GM23338 (cell line): Measurements from ENCODE around the gene ARHGAP10. TPM values are rescaled to one million over a fixed set of nuclear protein-coding genes. Genes with fewer than 3 reads are reported as not detected.

ENCODE experiments used
- ATAC-seq: fragments of 200-7000 bp; cut with Tn5 transposase; 3 replicates; pipeline ENCODE4 v1.9.1; 2020
- DNase-seq: peaks from one replicate; pipeline ENCODE4 v3.0.0-alpha.2; 2015; ENCODE audit warnings: low spot score
- H2AFZ ChIP-seq: fragments of 200-600 bp; sonication (generic); 2 replicates; pipeline ENCODE4 v1.8.0; 2016; ENCODE audit warnings: antibody characterized with exemption, mild to moderate bottlenecking, moderate library complexity
- H3F3A ChIP-seq: fragments of 200-600 bp; sonication (generic); replicated peaks from 2 replicates; pipeline ENCODE4 v1.8.0; 2017; ENCODE audit warnings: antibody characterized with exemption, mixed run types, low read depth
- H3K27ac ChIP-seq: fragments of 200-600 bp; sonication (generic); 2 replicates; pipeline ENCODE4 v1.6.1; 2016; ENCODE audit warnings: low read depth
- H3K27me3 ChIP-seq: fragments of 200-600 bp; sonication (generic); 2 replicates; pipeline ENCODE4 v1.8.0; 2016; ENCODE audit warnings: mild to moderate bottlenecking, mixed run types, moderate library complexity; ENCODE audit not compliant: insufficient read depth
- H3K36me3 ChIP-seq: fragments of 200-600 bp; sonication (generic); 2 replicates; pipeline ENCODE4 v1.8.0; 2016; ENCODE audit warnings: mild to moderate bottlenecking; ENCODE audit not compliant: insufficient read depth
- H3K4me1 ChIP-seq: fragments of 200-600 bp; sonication (generic); 2 replicates; pipeline ENCODE4 v1.8.0; 2016; ENCODE audit warnings: mild to moderate bottlenecking, moderate library complexity; ENCODE audit not compliant: insufficient read depth
- H3K4me2 ChIP-seq: fragments of 200-600 bp; sonication (generic); 2 replicates; pipeline ENCODE4 v1.7.1; 2017; ENCODE audit warnings: mixed run types
- H3K4me3 ChIP-seq: fragments of 200-600 bp; sonication (generic); 2 replicates; pipeline ENCODE4 v1.6.1; 2016; ENCODE audit warnings: mixed run types
- H3K79me2 ChIP-seq: fragments of 200-600 bp; sonication (generic); replicated peaks from 2 replicates; pipeline ENCODE4 v1.8.0; 2017; ENCODE audit warnings: mild to moderate bottlenecking; ENCODE audit not compliant: insufficient read depth
- H3K9me2 ChIP-seq: fragments of 200-600 bp; sonication (generic); 2 replicates; pipeline ENCODE4 v1.8.0; 2017; ENCODE audit not compliant: insufficient read depth
- H4K20me1 ChIP-seq: fragments of 200-600 bp; sonication (generic); replicated peaks from 2 replicates; pipeline ENCODE4 v1.8.0; 2017; ENCODE audit warnings: mild to moderate bottlenecking; ENCODE audit not compliant: insufficient read depth
- H3K27ac Mint-ChIP-seq: 2 replicates; pipeline ENCODE4 v1.8.0; 2020; ENCODE audit warnings: inconsistent platforms, mild to moderate bottlenecking, moderate library complexity, mixed read lengths
- H3K27me3 Mint-ChIP-seq: 3 replicates; pipeline ENCODE4 v1.8.0; 2022; ENCODE audit warnings: low read depth, mild to moderate bottlenecking, moderate library complexity, mixed read lengths, inconsistent platforms; ENCODE audit not compliant: insufficient read depth, poor library complexity
- H3K36me3 Mint-ChIP-seq: 3 replicates; pipeline ENCODE4 v1.8.0; 2021; ENCODE audit warnings: low read depth, mild to moderate bottlenecking, inconsistent platforms, moderate library complexity, mixed read lengths
- H3K4me1 Mint-ChIP-seq: 3 replicates; pipeline ENCODE4 v1.8.0; 2020; ENCODE audit warnings: mild to moderate bottlenecking, inconsistent platforms, mixed read lengths
- H3K4me3 Mint-ChIP-seq: 3 replicates; pipeline ENCODE4 v1.8.0; 2021; ENCODE audit warnings: moderate library complexity, mild to moderate bottlenecking, inconsistent platforms, mixed read lengths
- H3K9me3 Mint-ChIP-seq: 3 replicates; pipeline ENCODE4 v1.8.0; 2020; ENCODE audit warnings: moderate library complexity, mild to moderate bottlenecking, inconsistent platforms, mixed read lengths
- CREB1 ChIP-seq: fragments of 250-450 bp; sonication (Bioruptor Pico); IDR thresholded peaks from 2 replicates; pipeline ENCODE4 v1.5.0; 2020; ENCODE audit warnings: low read depth, mild to moderate bottlenecking, moderate library complexity
- EZH2phosphoT487 ChIP-seq: fragments of 200-600 bp; sonication (generic); IDR thresholded peaks from one replicate; pipeline ENCODE4 v1.8.1; 2018; ENCODE audit warnings: antibody characterized with exemption; ENCODE audit not compliant: unreplicated experiment
- NANOG ChIP-seq: IDR thresholded peaks from 2 replicates; pipeline ENCODE4 v1.6.1; 2016; ENCODE audit warnings: antibody characterized with exemption, borderline replicate concordance
- STAT1 ChIP-seq: IDR thresholded peaks from one replicate; pipeline ENCODE4 v1.6.1; 2016; ENCODE audit warnings: antibody characterized with exemption; ENCODE audit not compliant: unreplicated experiment
- ZNF114 ChIP-seq: fragments of 250-450 bp; sonication (Bioruptor Pico); IDR thresholded peaks from 2 replicates; pipeline ENCODE4 v1.5.0; 2020; ENCODE audit warnings: mild to moderate bottlenecking, moderate library complexity
- ZNF462 ChIP-seq: fragments of 250-450 bp; sonication (Bioruptor Pico); IDR thresholded peaks from 2 replicates; pipeline ENCODE4 v1.5.0; 2020; ENCODE audit warnings: mild to moderate bottlenecking, moderate library complexity
- polyA plus RNA-seq: library from polyadenylated mRNA; unstranded; fragments of >200 nt; fragmentation: Nextera tagmentation; extraction: Ambion mirVana; gene quantifications from 2 replicates; pipeline ENCODE4 v1.2.1, GENCODE V29; 2016
- total RNA-seq: library from RNA; depleted of rRNA; stranded (reverse); fragments of >200 nt; shearing (Covaris generic); gene quantifications from 2 replicates; pipeline ENCODE4 v1.2.3, GENCODE V29; 2014
- TF ChIP-seq, protein P1 (sequence below): IDR thresholded peaks from one replicate; pipeline ENCODE4 v1.6.1; 2018; ENCODE audit warnings: antibody characterized with exemption; ENCODE audit not compliant: unreplicated experiment

Gene ARHGAP10
- total and polyA plus RNA-seq, 2 experiments from 2014 or later = 5.1 to 6.3 TPM

DNA sequence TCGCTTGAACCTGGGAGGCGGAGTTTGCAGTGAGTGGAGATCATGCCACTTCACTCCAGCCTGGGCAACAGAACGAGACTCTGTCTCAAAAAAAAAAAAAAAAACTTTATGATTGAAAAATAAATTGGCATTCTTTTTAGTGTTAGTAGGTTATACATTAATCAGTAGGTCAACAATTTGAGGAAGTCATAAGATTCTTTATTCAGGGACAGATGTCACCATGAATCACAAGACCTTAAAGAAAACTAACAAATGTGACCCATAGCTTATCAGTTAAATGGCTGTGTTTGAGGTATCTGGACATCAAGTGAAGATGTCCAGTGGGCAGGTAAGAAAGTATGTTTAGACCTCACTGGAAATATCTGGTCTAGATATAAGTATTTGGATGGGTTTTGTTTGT, 38.7 kb upstream of the ARHGAP10 start:
- H3K79me2 ChIP-seq = no peaks in the 10 kb centered on the region
- Mint-ChIP-seq H3K27me3 (peaks cover 2% of the 10 kb centered on the region), H3K9me3 (no peaks in the 10 kb centered on the region), H3K4me3 (no peak overlapping the region), H3K4me1 (no peaks in the 10 kb centered on the region), H3K27ac (no peak overlapping the region), H3K36me3 (no peaks in the 10 kb centered on the region)
- no peak for TF ChIP-seq EZH2phosphoT487
- TF ChIP-seq ZNF462 = no peak
- TF ChIP-seq CREB1 (CRISPR knock-in tag) = no peak
- TF ChIP-seq, protein P1, sequence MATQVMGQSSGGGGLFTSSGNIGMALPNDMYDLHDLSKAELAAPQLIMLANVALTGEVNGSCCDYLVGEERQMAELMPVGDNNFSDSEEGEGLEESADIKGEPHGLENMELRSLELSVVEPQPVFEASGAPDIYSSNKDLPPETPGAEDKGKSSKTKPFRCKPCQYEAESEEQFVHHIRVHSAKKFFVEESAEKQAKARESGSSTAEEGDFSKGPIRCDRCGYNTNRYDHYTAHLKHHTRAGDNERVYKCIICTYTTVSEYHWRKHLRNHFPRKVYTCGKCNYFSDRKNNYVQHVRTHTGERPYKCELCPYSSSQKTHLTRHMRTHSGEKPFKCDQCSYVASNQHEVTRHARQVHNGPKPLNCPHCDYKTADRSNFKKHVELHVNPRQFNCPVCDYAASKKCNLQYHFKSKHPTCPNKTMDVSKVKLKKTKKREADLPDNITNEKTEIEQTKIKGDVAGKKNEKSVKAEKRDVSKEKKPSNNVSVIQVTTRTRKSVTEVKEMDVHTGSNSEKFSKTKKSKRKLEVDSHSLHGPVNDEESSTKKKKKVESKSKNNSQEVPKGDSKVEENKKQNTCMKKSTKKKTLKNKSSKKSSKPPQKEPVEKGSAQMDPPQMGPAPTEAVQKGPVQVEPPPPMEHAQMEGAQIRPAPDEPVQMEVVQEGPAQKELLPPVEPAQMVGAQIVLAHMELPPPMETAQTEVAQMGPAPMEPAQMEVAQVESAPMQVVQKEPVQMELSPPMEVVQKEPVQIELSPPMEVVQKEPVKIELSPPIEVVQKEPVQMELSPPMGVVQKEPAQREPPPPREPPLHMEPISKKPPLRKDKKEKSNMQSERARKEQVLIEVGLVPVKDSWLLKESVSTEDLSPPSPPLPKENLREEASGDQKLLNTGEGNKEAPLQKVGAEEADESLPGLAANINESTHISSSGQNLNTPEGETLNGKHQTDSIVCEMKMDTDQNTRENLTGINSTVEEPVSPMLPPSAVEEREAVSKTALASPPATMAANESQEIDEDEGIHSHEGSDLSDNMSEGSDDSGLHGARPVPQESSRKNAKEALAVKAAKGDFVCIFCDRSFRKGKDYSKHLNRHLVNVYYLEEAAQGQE = no peak
- no peak for TF ChIP-seq STAT1
- no peak for TF ChIP-seq NANOG
- TF ChIP-seq ZNF114 (CRISPR knock-in tag) = no peak
- ATAC-seq (no peak), DNase-seq (no peak)
- H3K4me2 ChIP-seq = no peak overlapping the region
- H3K27ac ChIP-seq = no peak overlapping the region
- H3K4me3 ChIP-seq = no peak overlapping the region
- H3K9me2 ChIP-seq = no peaks in the 10 kb centered on the region
- no peak overlapping the region for H2AFZ ChIP-seq
- H3F3A ChIP-seq = no peaks in the 10 kb centered on the region
- H3K4me1 ChIP-seq = no peaks in the 10 kb centered on the region
- H3K36me3 ChIP-seq = no peaks in the 10 kb centered on the region
- H3K27me3 ChIP-seq = no peaks in the 10 kb centered on the region
- H4K20me1 ChIP-seq = no peaks in the 10 kb centered on the region
